Sigmoid colon (tissue), 7 donors: Measurements from ENCODE around the gene LRCH1. TPM values are rescaled to one million over a fixed set of nuclear protein-coding genes. Genes with fewer than 3 reads are reported as not detected.

Experiments
- DNase-seq: peaks from one replicate; pipeline ENCODE4 v3.0.0-alpha.2; 2019
- H3K27ac ChIP-seq, 4 donors: fragments of 200-600 bp; sonication (generic); one replicate each; pipeline ENCODE4 v1.5.1; 2016 to 2019; ENCODE audit warnings: mild to moderate bottlenecking in 1 of 4
- H3K27me3 ChIP-seq, 3 donors: fragments of 200-600 bp; sonication (generic); one replicate each; pipeline ENCODE4 v1.5.1; 2019; ENCODE audit warnings: mild to moderate bottlenecking in 1 of 3
- H3K36me3 ChIP-seq, 4 donors: fragments of 200-600 bp; sonication (generic); one replicate each; pipeline ENCODE4 v1.5.1; 2016 to 2019
- H3K4me1 ChIP-seq, 4 donors: fragments of 200-600 bp; sonication (generic); one replicate each; pipeline ENCODE4 v1.5.1; 2017 to 2019
- H3K4me3 ChIP-seq, 4 donors: fragments of 200-600 bp; sonication (generic); one replicate each; pipeline ENCODE4 v1.5.1; 2017 to 2019; ENCODE audit warnings: mild to moderate bottlenecking in 2 of 4, moderate library complexity in 1 of 4
- H3K9me3 ChIP-seq, 4 donors: fragments of 200-600 bp in 3 of 4; sonication (generic) in 3 of 4; one replicate each; pipeline versions ENCODE4 v1.5.1 to v1.6.1; 2013 to 2019
- CTCF ChIP-seq, 4 experiments: fragments of 450-650 bp in 3 of 4; fragments of 200-600 bp in 1 of 4; IDR thresholded peaks; one replicate each; pipeline ENCODE4 v1.5.1; 2016 to 2019; ENCODE audit warnings: antibody characterized with exemption in 4 of 4, mild to moderate bottlenecking in 3 of 4, moderate library complexity in 2 of 4
- EP300 ChIP-seq, 4 donors: sonication (generic); formaldehyde crosslinking; IDR thresholded peaks; one replicate each; pipeline ENCODE4 v1.6.1; 2017; ENCODE audit warnings: antibody characterized with exemption in 4 of 4
- POLR2A ChIP-seq, 2 donors: fragments of 450-650 bp; IDR thresholded peaks; one replicate each; pipeline ENCODE4 v1.6.1; 2016; ENCODE audit warnings: antibody characterized with exemption in 2 of 2, mild to moderate bottlenecking in 2 of 2, moderate library complexity in 2 of 2
- POLR2AphosphoS5 ChIP-seq, 4 donors: sonication (generic); formaldehyde crosslinking; IDR thresholded peaks; one replicate each; pipeline ENCODE4 v1.6.1; 2017; ENCODE audit warnings: antibody characterized with exemption in 4 of 4
- WGBS, 2 donors: extraction: QIAGEN DNeasy Blood & Tissue Kit; methylation state at CpG; one replicate each; pipeline ENCODE4 v1.1.7; 2013; 5-methylcytosine and 5-hydroxymethylcytosine counted together
- intact Hi-C: fragments of 100-400 bp; cut with DNase I; formaldehyde crosslinking; loops from one replicate; pipeline ENCODE4 v1.15.1; 2023
- polyA plus RNA-seq, 3 donors: library from polyadenylated mRNA; stranded (reverse); fragments of 200-250 nt; gene quantifications; one replicate each; pipeline ENCODE4 v1.2.3, GENCODE V29; 2013
- total RNA-seq, 4 donors: library from RNA; depleted of rRNA; stranded (reverse); fragments of >200 nt; gene quantifications; one replicate each; pipeline ENCODE4 v1.1.0, GENCODE V29; 2016
- donor health status: healthy with polysubstance abuse.
- donor health status: Bipolar disorder and iron deficiency.
- donor health status: healthy.

The LRCH1 gene
- total and polyA plus RNA-seq, 7 donors, result 4.2 to 54.0 (median 32.4) TPM

- DNase-seq, result no peak
- Histone ChIP-seq H3K4me1 (peaks cover 0 to 69% (median 58%) of the 10 kb centered on the region in 4 donors), H3K4me3 (no peak overlapping the region), H3K36me3 (no peaks in the 10 kb centered on the region), H3K9me3 (no peaks in the 10 kb centered on the region), H3K27me3 (no peaks in the 10 kb centered on the region), H3K27ac (peak overlapping the region; percentile 20 to 73 (median 56))
- TF ChIP-seq POLR2AphosphoS5 (IDR thresholded peaks at IDR 0.05), result no peak
- intact Hi-C loops, result no loop called here
- 62 to 85% methylated on average over 1 of the region's 1 CpG for WGBS, 2 donors
Measured at GRCh38 chr13:46629811-46630413, 76.9 kb downstream of the LRCH1 start.

- Histone ChIP-seq H3K36me3 (no peaks in the 10 kb centered on the region), H3K4me3 (no peak overlapping the region), H3K27me3 (no peaks in the 10 kb centered on the region), H3K4me1 (peaks cover 0 to 67% (median 55%) of the 10 kb centered on the region in 4 donors), H3K9me3 (no peaks in the 10 kb centered on the region), H3K27ac (peak overlapping the region; percentile 20 to 73 (median 56))
- 19 to 58% methylated on average over 1 of the region's 1 CpG for WGBS, 2 donors
- TF ChIP-seq POLR2A (IDR thresholded peaks at IDR 0.05), result no peak
- no peak for TF ChIP-seq POLR2AphosphoS5 (IDR thresholded peaks at IDR 0.05)
- TF ChIP-seq CTCF (IDR thresholded peaks at IDR 0.05), result no peak
- no peak for TF ChIP-seq EP300 (IDR thresholded peaks at IDR 0.05)
- intact Hi-C loops, result no loop called here
- no peak for DNase-seq
Measured at GRCh38 chr13:46630431-46631178, 77.6 kb downstream of the LRCH1 start.

- Histone ChIP-seq H3K4me1 (peaks cover 0 to 67% (median 55%) of the 10 kb centered on the region in 4 donors), H3K9me3 (no peaks in the 10 kb centered on the region), H3K4me3 (no peak overlapping the region), H3K27ac (peak overlapping the region; percentile 20 to 73 (median 56)), H3K27me3 (no peaks in the 10 kb centered on the region), H3K36me3 (no peaks in the 10 kb centered on the region)
- WGBS, 2 donors, result 69 to 88% methylated on average over 2 of the region's 2 CpGs
- intact Hi-C loops, result no loop called here
- DNase-seq, result no peak
- TF ChIP-seq POLR2A (IDR thresholded peaks at IDR 0.05) (no peak), POLR2AphosphoS5 (IDR thresholded peaks at IDR 0.05) (no peak), CTCF (IDR thresholded peaks at IDR 0.05) (no peak), EP300 (IDR thresholded peaks at IDR 0.05) (no peak)
Measured at GRCh38 chr13:46631179-46631542, 78.2 kb downstream of the LRCH1 start.

- intact Hi-C loops, result no loop called here
- no peak overlapping the region for H3K4me3 ChIP-seq
- no peaks in the 10 kb centered on the region for H3K9me3 ChIP-seq
- H3K36me3 ChIP-seq, result no peaks in the 10 kb centered on the region
- WGBS, 2 donors, result 95 to 99% methylated on average over 2 of the region's 2 CpGs
- DNase-seq, result no peak
- H3K4me1 ChIP-seq, result peaks cover 0 to 66% (median 55%) of the 10 kb centered on the region in 4 donors
- no peak for TF ChIP-seq POLR2A (IDR thresholded peaks at IDR 0.05)
- TF ChIP-seq EP300 (IDR thresholded peaks at IDR 0.05), result no peak
- TF ChIP-seq POLR2AphosphoS5 (IDR thresholded peaks at IDR 0.05), result no peak
- no peaks in the 10 kb centered on the region for H3K27me3 ChIP-seq
- no peak overlapping the region for H3K27ac ChIP-seq
Measured at GRCh38 chr13:46632176-46632575, 79.2 kb downstream of the LRCH1 start.

GRCh38 chr13:46633416-46633815 is 80.4 kb downstream of the LRCH1 start:
- Histone ChIP-seq H3K4me3 (no peak overlapping the region), H3K27ac (peak overlapping the region in 2 of 4 donors; percentile 12 to 43), H3K9me3 (no peaks in the 10 kb centered on the region), H3K27me3 (no peaks in the 10 kb centered on the region), H3K4me1 (peaks cover 0 to 57% (median 46%) of the 10 kb centered on the region in 4 donors), H3K36me3 (no peaks in the 10 kb centered on the region)
- no peak for DNase-seq
- TF ChIP-seq POLR2AphosphoS5 (IDR thresholded peaks at IDR 0.05), result no peak
- no peak for TF ChIP-seq CTCF (IDR thresholded peaks at IDR 0.05)
- TF ChIP-seq EP300 (IDR thresholded peaks at IDR 0.05), result no peak
- no peak for TF ChIP-seq POLR2A (IDR thresholded peaks at IDR 0.05)
- intact Hi-C loops, result no loop called here
- WGBS, 2 donors, result 75 to 84% methylated on average over 3 of the region's 3 CpGs
